ENCODE data around the gene MFN2. TPM values are rescaled to one million over a fixed set of nuclear protein-coding genes. Genes with fewer than 3 reads are reported as not detected.
"Not testable (repeated sequence)": the region's sequence is repeated elsewhere in the genome, so short reads cannot be mapped to it uniquely, and the experiment has no call there.

Gene MFN2
- total RNA-seq, 1 experiment from 2014 or later: 104 TPM

- Histone ChIP-seq H3K27me3 (ENCODE audit: control insufficient read depth, insufficient read depth, low read length) (no peaks in the 10 kb centered on the region), H3K27ac (ENCODE audit: low read length) (no peak overlapping the region), H3K4me1 (ENCODE audit: control insufficient read depth, insufficient read depth, low read length) (0 out of 2 replicates have a peak, but pooled peaks cover 2% of the 10 kb centered on the region), H3K4me3 (ENCODE audit: low read depth in 2 of 2, low read length in 2 of 2) (no peak overlapping the region), H3K9me3 (ENCODE audit: control insufficient read depth, insufficient read depth, low read depth, low read length) (no peaks in the 10 kb centered on the region), H3K36me3 (ENCODE audit: control insufficient read depth, insufficient read depth, low read length) (peaks cover 25% of the 10 kb centered on the region)
- ATAC-seq: no peak
- ChIA-PET CTCF (no interaction called here), POLR2A (no interaction called here)
- BruUV-seq (replicated peaks): no TSS peak
- intact Hi-C loops (cut with micrococcal nuclease; ENCODE audit: unreplicated experiment): no loop called here
- in situ Hi-C loops (cut with HindIII; ENCODE audit: low pct_unique_long_range_greater_than_20kb, low sequenced_read_pairs): no loop called here
- DNase-seq (ENCODE audit: low read depth, low spot score): no peak
- TF ChIP-seq SIN3A (IDR thresholded peaks at IDR 0.05; ENCODE audit: borderline replicate concordance, insufficient read depth, low read depth, low read length) (no peak), TCF7L2 (IDR thresholded peaks at IDR 0.05; ENCODE audit: low read depth, low read length) (no peak), POLR2AphosphoS5 (IDR thresholded peaks at IDR 0.05; ENCODE audit: low read depth, low read length) (no peak)
- TF ChIP-seq, protein P1, sequence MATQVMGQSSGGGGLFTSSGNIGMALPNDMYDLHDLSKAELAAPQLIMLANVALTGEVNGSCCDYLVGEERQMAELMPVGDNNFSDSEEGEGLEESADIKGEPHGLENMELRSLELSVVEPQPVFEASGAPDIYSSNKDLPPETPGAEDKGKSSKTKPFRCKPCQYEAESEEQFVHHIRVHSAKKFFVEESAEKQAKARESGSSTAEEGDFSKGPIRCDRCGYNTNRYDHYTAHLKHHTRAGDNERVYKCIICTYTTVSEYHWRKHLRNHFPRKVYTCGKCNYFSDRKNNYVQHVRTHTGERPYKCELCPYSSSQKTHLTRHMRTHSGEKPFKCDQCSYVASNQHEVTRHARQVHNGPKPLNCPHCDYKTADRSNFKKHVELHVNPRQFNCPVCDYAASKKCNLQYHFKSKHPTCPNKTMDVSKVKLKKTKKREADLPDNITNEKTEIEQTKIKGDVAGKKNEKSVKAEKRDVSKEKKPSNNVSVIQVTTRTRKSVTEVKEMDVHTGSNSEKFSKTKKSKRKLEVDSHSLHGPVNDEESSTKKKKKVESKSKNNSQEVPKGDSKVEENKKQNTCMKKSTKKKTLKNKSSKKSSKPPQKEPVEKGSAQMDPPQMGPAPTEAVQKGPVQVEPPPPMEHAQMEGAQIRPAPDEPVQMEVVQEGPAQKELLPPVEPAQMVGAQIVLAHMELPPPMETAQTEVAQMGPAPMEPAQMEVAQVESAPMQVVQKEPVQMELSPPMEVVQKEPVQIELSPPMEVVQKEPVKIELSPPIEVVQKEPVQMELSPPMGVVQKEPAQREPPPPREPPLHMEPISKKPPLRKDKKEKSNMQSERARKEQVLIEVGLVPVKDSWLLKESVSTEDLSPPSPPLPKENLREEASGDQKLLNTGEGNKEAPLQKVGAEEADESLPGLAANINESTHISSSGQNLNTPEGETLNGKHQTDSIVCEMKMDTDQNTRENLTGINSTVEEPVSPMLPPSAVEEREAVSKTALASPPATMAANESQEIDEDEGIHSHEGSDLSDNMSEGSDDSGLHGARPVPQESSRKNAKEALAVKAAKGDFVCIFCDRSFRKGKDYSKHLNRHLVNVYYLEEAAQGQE (IDR thresholded peaks at IDR 0.05; ENCODE audit: insufficient read depth in 1 of 2, low read depth in 2 of 2, low read length in 1 of 2): no peak
- TF ChIP-seq, protein P2, sequence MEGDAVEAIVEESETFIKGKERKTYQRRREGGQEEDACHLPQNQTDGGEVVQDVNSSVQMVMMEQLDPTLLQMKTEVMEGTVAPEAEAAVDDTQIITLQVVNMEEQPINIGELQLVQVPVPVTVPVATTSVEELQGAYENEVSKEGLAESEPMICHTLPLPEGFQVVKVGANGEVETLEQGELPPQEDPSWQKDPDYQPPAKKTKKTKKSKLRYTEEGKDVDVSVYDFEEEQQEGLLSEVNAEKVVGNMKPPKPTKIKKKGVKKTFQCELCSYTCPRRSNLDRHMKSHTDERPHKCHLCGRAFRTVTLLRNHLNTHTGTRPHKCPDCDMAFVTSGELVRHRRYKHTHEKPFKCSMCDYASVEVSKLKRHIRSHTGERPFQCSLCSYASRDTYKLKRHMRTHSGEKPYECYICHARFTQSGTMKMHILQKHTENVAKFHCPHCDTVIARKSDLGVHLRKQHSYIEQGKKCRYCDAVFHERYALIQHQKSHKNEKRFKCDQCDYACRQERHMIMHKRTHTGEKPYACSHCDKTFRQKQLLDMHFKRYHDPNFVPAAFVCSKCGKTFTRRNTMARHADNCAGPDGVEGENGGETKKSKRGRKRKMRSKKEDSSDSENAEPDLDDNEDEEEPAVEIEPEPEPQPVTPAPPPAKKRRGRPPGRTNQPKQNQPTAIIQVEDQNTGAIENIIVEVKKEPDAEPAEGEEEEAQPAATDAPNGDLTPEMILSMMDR (IDR thresholded peaks at IDR 0.05): no peak
Measured at GRCh38 chr1:12006167-12006921, 26.1 kb downstream of the MFN2 start.

DNA sequence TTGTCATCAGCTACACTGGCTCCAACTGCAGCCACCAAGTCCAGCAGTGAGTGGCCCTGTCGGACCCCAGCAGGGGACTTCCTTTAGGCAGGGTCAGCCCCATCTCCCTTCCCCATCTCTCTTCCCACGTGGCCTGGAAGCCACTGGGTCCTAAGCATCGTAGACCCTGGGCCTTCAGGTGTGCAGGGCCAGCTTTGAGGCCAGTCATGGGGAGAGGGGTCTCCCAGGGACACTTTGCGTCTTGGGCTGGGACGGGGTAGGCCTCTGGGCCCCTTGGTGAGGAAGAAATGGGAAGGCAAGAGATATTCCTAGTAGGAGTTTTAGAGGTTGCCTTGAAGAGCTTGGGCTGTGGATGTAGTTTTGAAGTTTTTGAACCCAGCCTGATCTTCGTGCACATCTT, 27.0 kb downstream of the MFN2 start:
- Histone ChIP-seq H3K9me3 (ENCODE audit: control insufficient read depth, insufficient read depth, low read depth, low read length) (no peaks in the 10 kb centered on the region), H3K27me3 (ENCODE audit: control insufficient read depth, insufficient read depth, low read length) (no peaks in the 10 kb centered on the region), H3K36me3 (ENCODE audit: control insufficient read depth, insufficient read depth, low read length) (peaks cover 25% of the 10 kb centered on the region), H3K4me1 (ENCODE audit: control insufficient read depth, insufficient read depth, low read length) (no peaks in the 10 kb centered on the region), H3K27ac (ENCODE audit: low read length) (no peak overlapping the region), H3K4me3 (ENCODE audit: low read depth in 2 of 2, low read length in 2 of 2) (no peak overlapping the region)
- in situ Hi-C loops (cut with HindIII; ENCODE audit: low pct_unique_long_range_greater_than_20kb, low sequenced_read_pairs): no loop called here
- DNase-seq (ENCODE audit: low read depth, low spot score) (no peak), ATAC-seq (no peak)
- TF ChIP-seq, protein P2 (IDR thresholded peaks at IDR 0.05): no peak
- TF ChIP-seq POLR2AphosphoS5 (IDR thresholded peaks at IDR 0.05; ENCODE audit: low read depth, low read length): no peak
- TF ChIP-seq TCF7L2 (IDR thresholded peaks at IDR 0.05; ENCODE audit: low read depth, low read length): no peak
- TF ChIP-seq SIN3A (IDR thresholded peaks at IDR 0.05; ENCODE audit: borderline replicate concordance, insufficient read depth, low read depth, low read length): no peak
- TF ChIP-seq, protein P1 (IDR thresholded peaks at IDR 0.05; ENCODE audit: insufficient read depth in 1 of 2, low read depth in 2 of 2, low read length in 1 of 2): no peak
- ChIA-PET CTCF (no interaction called here), POLR2A (no interaction called here)
- intact Hi-C loops (cut with micrococcal nuclease; ENCODE audit: unreplicated experiment): no loop called here
- no TSS peak for BruUV-seq (replicated peaks)

DNA sequence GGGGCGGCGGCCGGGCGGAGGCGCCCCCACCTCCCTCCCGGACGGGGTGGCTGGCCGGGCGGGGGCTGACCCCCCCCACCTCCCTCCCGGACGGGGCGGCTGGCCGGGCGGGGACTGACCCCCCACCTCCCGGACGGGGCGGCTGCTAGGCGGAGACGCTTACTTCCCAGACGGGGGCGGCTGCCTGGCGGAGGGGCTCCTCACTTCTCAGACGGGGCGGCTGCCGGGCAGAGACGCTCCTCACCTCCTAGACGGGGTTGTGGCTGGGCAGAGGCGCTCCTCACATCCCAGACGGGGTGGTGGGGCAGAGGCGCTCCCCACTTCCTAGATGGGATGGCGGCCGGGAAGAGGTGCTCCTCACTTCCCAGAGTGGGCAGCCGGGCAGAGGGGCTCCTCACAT, 28.1 kb downstream of the MFN2 start:
- CTCF ChIA-PET; POLR2A ChIA-PET; DNase-seq (ENCODE audit: low read depth, low spot score); BruUV-seq (replicated peaks); H3K9me3 ChIP-seq (ENCODE audit: control insufficient read depth, insufficient read depth, low read depth, low read length); ATAC-seq; H3K27me3 ChIP-seq (ENCODE audit: control insufficient read depth, insufficient read depth, low read length); H3K4me3 ChIP-seq (ENCODE audit: low read depth in 2 of 2, low read length in 2 of 2); intact Hi-C loops (cut with micrococcal nuclease; ENCODE audit: unreplicated experiment); H3K4me1 ChIP-seq (ENCODE audit: control insufficient read depth, insufficient read depth, low read length); H3K27ac ChIP-seq (ENCODE audit: low read length); in situ Hi-C loops (cut with HindIII; ENCODE audit: low pct_unique_long_range_greater_than_20kb, low sequenced_read_pairs): not testable (repeated sequence)
- peaks cover 20% of the 10 kb centered on the region for H3K36me3 ChIP-seq (ENCODE audit: control insufficient read depth, insufficient read depth, low read length)
